SH-SY5Y (cell line): ENCODE results near the gene SLC22A7.

Source experiments
- GATA2 ChIP-seq: IDR thresholded peaks from 2 replicates; pipeline ENCODE4 v1.6.1; 2011; ENCODE audit warnings: mild to moderate bottlenecking, low read depth, low read length
- GATA3 ChIP-seq: IDR thresholded peaks from 2 replicates; pipeline ENCODE4 v1.6.1; 2011; ENCODE audit warnings: low read depth, mild to moderate bottlenecking, low read length, moderate library complexity

DNA sequence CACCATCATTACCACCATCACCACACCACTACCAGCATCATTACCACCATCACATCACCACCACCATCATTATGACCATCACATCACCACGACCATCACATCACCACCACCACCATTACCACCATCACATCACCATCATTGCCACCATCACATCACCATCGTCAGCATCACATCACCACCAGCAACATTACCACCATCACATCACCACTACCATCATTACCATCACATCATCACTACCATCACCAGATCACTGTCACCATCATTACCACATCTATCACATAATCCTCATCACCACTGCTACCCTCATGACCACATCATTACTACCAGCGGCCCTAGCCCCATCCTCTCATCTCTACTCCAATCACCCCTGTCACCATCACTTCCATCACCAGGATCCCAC, 3.5 kb upstream of the SLC22A7 start:
- TF ChIP-seq GATA2 = no peak
- TF ChIP-seq GATA3 = no peak
